Bone marrow (tissue), 2 donors: ENCODE data around the gene SLC22A14.
"Not testable (repeated sequence)": the region's sequence is repeated elsewhere in the genome, so short reads cannot be mapped to it uniquely, and the experiment has no call there.

ENCODE experiments used
- DNase-seq, 2 donors: peaks; one replicate each; lab custom pipeline; 2025; lab: John Stamatoyannopoulos, UW

Gene SLC22A14

DNA sequence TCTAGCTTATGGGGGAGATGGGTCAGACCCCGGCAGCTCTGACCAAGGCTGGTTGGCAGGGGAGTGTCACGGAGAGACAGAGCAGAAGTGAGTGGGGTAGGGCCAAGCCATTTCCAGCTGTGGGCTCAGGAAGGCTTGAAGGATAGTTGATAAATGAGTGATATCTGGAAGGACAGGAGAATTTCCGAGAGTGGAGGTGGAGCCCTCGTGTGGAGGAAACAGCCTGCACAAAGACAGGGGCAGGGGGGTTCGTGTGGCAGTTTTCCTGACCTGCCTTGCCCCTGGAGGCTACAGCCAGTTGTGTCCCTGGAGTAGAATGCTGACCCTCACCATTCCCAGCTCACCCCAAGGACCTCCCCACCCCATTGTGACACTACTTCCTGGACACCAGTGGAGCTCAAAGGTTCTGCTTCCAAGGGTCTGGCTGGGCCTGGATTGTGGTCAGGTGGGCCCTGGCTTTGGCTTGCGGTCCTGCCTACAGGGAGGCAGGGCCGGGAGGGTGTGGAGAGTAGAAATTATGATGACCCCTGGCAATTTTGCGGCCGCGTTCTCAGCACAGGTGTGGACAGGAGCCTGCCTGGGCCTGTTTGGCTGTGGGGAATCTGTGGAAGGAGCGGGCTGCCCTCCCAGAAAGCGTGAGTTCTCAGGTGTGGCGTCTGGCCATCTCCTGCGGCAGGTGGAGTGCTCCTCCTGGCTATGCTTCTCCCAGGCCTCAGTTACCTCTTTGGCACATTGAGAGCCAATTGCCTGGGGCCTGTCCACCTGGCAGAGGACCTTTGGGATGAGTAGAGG, at the start of gene SLC22A14:
Gene SLC22A14, plus strand, starts transcription at position 400 of the 792 bp plus-strand sequence. CDS start 23,733 bp downstream, outside the sequence.
- DNase-seq = no peak

DNA sequence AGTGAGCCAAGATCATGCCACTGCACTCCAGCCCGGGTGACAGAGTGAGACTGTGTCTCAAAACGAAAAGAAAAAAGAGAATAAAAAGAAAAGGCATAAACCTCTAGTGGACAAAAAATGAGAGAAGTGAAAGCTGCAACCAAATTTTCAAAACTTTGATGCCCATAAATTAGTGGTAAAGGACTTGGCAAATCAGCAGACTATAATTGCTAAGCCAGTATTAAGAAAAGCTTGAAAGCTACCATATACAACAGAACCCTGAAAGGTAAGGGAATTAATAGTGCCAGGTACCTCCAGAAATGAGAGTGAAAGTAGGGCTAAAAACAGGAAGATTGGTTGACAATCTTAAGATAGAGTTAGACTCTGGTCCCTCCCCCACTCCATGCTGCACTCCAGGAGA, 49.4 kb upstream of the SLC22A14 start:
- DNase-seq = no peak

DNA sequence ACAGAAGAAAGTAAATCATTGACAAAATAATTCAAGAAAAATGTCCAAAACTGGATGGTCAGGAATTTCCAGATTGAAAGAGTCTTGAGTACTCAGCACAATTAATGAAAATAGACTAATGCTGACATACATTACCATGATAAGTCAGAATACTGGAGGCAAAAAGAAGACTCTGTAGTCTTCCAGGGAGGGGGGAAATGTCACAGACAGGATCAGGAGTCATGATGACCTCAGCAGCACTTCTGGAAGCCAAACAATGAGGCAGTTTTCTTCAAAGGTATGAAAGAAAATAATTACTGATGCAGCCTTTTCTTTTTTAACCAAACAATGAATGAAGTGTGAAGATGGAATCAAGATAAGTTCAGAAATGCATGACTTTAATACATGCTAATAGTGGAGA, 46.6 kb upstream of the SLC22A14 start:
- DNase-seq = no peak

GRCh38 chr3:38238416-38239008, 43.6 kb upstream of the SLC22A14 start:
- no peak for DNase-seq

DNA sequence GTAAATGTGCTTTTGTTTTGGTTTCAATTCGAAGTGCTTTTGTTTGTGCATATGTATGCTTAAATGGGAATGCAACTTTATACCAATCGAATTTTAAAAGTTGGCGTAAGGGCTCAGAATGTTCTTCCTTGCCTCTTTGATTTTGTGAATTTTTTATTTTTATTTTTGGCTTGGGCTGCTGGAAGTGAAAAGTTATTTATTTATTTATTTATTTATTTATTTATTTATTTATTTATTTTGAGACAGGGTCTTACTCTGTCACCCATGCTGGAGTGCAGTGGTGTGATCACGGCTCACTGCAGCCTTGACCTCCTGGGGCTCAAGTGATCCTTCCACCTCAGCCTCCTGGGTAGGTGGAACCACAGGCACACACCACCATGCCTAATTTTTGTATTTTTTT, 39.3 kb upstream of the SLC22A14 start:
- not testable (repeated sequence) for DNase-seq

DNA sequence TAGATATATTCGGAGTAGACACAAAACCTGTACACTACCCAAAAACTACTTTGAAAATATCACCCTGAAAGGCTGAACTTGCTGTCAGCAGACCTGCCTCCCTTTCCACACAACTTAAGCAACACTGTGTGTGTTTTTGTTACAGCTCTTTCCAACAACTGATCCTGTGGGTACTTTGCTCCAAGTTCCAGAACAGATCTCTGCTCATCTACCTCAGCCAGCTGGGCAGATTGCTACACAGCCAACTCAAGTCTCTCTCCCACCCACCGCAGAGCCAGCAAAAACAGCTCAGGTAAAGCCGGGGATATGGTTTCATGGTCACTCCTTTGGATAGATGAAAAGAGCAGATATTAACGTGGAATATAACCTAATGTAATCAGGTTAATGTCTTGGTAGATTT, 36.2 kb upstream of the SLC22A14 start:
- no peak for DNase-seq

DNA sequence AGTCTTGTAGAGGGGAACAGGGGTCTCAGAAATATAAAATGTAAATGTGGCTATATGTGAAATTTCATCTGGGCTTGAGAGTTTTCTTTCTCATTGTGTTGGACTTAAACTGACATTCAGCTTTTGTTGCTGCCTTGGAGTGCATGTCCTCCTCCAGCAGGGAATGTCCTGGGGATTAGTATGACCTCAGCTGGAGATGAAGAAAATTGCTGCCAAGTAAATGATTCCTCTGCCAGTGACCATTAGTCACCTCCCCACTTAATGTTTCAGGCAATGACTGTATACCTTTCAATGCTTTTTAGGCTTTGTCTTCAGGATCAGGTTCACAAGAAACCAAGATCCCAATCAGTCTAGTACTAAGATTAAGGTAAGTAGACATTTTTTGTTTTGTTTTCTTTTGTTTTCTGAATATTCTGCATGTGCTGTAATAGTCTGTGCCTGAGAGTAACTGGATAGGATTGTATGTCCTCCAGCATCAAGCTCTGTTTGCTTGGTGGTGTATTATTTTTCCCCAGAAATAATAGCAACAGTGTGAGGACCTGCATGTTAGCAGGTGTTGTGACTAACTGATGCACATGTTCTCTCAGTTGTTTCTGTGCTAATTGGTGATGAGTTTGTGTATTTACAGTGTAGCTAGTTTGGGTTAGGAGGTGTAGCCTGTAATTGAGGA, 34.6 kb upstream of the SLC22A14 start:
- DNase-seq = no peak

DNA sequence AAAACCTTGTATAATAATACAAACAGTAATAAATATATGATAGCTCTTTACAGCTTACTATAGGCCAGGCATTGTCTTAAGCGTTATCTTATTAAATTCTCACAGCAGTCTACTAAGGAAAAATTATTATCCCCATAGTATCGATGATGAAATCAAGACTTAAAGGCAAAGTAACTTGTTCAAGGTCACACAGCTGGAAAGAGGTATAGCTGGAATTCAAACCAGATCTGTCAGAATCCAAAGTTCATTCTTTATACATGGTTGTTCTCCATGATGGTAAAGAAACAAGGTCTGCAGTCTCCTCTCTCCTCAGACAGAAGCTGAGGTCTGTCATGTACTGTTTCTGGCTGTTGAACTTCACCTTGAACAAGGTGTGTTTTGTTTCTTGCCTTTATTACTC, 31.9 kb upstream of the SLC22A14 start:
- DNase-seq = no peak

DNA sequence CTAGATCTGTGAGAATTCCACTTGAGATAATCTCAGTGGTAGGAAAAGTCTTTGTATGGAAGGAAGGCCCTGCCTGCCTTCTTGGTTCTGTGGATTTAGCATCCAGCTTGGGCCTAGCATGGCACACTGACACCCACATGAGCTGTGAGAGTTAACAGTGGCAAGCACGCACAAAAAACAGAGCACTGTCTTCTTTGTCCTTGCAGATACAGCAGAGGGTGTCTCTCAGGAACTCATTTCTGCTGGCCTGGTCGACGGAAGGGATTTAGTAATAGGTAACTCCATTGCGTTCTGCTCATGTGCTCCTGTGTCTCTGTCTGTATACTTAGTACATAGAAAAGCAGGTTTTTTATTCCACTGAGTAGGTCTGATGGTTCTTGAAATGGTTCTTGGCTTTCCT, 30.9 kb upstream of the SLC22A14 start:
- DNase-seq = no peak

GRCh38 chr3:38253704-38254103, 28.4 kb upstream of the SLC22A14 start:
- DNase-seq = no peak

DNA sequence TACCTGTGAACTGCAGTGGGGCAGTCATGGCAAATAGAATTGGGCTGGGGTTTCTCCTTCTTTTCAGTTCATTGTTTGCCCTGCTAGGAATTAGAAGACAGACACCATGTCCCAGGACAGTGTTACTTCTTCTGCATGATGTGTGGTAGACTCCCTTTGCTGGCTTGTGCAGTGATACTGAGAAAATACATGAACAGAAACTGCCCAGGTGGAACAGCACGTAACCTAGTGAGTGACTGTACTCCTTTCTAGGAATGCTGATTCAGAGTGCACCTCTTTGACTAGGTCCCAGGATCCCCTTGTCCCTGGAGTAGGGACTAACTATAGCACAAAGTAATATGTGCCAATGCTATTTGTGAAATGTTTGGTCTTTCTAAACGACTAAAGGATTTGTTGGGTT, 27.2 kb upstream of the SLC22A14 start:
- no peak for DNase-seq

DNA sequence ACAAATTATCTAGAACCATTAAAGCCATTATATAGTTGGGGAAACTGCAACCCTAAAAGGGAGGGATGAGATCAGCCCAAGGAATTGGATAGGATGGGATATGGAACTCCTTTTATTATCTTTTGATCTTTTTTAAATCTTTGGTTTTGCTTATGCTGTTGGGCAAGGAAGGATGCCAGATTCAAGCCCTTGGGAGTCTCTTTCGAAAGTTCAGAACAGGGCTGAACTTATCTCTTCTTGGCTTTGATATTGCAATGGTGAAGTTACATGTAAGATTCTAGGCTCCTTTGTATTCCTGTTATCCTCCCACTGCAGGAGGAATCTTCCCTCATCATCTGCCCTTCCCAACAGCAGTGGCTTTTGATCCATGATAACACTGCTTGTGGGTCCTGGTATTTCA, 26.5 kb upstream of the SLC22A14 start:
- DNase-seq = no peak

GRCh38 chr3:38257583-38257982, 24.5 kb upstream of the SLC22A14 start:
- DNase-seq = no peak

DNA sequence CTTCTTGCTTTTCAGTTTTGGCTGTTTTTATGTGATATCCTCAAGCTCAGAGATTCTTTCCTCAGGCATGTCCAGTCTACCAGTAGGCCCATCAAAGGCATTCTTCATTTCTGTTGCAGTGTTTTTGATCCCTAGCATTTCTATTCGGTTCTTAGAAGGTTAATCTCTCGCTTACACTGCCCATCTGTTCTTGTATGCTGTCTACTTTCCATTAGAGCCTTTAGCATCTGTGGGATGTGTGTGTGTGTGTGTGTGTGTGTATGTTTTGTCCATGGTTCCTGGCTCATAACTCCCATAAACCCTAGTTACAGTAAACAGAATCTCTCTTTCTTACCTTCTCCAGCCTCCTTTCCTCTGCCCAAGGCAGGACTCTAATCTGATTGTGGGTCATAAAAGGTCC, 21.6 kb upstream of the SLC22A14 start:
- no peak for DNase-seq

DNA sequence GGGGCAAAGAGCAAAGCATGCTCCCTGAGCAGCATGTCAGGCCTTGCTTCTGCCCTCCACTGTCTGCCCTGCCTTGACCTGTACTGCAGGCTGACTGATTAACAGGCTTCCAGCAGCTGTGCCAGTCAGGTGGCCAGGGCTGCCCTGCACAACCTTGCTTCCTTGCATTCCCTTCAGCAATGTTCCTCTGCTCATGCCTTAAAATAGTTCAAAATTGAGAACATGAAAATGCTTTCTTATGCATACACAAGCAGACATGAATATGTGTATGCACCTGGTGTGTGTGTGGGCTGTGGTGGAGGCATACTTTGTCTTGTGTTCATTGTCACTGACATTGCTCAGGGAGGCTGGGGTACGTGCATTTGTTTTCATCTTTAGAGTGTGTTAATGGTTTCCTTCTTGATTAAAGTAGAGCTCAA, 17.7 kb upstream of the SLC22A14 start:
- DNase-seq = no peak

DNA sequence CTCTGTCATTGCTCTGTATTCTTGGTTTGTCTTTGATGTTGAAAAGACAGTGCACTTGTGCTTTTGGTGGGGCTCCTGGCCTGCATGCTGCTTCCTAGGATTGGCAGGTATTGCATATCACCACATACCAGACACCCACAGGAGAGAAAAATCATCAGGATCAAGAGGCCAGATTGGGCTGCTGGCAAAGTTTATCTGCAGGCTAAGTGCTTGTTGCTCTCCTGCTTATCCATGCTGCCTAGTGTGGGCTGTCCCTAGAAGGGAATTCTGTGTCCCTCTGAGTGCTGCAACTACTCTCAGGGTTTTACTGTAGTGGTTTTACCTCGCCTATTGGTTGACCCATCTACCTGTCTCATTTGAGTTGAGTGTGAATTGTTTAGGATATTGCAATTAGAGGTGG, 17.3 kb upstream of the SLC22A14 start:
- no peak for DNase-seq

- DNase-seq = no peak
Observed at GRCh38 chr3:38265604-38266307, 16.3 kb upstream of the SLC22A14 start, which contains the start of gene SLC22A13. Gene SLC22A13 (plus strand): TSS chr3:38265812. CDS start chr3:38265861, 49 bp downstream.

- DNase-seq = no peak
Observed at GRCh38 chr3:38266810-38267209, 15.3 kb upstream of the SLC22A14 start.

DNA sequence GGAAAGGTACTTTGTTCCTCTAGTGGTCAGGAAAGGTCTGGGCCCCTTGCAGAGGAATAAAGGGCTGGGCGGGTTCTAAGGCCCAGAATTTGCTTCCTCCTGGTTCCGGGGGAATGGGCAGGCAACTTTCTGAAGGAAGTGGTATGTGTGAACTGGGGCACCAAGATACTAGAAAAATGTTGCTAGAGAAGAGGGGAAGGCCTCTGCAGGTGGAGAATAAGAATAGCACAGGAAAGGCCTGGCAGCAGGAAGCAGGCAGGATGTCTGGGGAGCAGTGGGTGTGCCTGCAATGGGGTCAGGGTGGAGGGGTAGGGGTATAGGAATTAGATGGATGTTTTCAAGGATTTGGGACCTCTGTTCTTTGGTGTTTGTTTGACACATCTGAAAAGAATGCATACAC, 14.4 kb upstream of the SLC22A14 start:
- DNase-seq = peak in 1 of 2 donors; percentile 26

GRCh38 chr3:38268087-38268486, 14.0 kb upstream of the SLC22A14 start:
- DNase-seq = peak in 1 of 2 donors; percentile 38

- peak in 1 of 2 donors; percentile 35 for DNase-seq
Observed at GRCh38 chr3:38268522-38268921, 13.6 kb upstream of the SLC22A14 start.

DNA sequence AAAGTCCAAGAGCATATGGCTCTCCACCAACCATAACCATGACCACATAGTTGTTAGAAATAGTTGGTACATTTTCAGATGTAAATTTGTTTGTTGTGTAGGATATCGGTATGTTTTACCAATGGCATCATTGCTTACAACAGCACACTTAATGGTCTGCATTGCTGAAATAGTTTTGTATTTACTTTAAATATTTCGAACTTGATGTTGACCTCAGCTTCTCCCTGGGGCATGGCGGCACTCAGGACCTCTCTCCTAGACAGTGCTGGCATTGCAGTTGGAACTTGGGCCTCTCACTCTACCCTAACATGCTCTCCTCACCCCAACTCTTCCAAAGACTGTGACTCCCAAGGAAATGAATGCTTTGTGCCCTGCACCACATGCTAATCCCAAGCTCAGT, 11.5 kb upstream of the SLC22A14 start:
- DNase-seq = no peak
